SU-DHL-6 (cell line): ENCODE data around the gene SHFL.

ENCODE experiments used
- EZH2phosphoT487 ChIP-seq: fragments of 200-600 bp; sonication (generic), shearing (Covaris generic); conservative IDR thresholded peaks from 2 replicates; pipeline ENCODE4 v1.6.1; 2018; ENCODE audit warnings: mild to moderate bottlenecking, antibody characterized with exemption, low read length, moderate library complexity, mixed read lengths
- TF ChIP-seq, protein P1 (sequence below): fragments of 200-600 bp; sonication (generic); IDR thresholded peaks from one replicate; pipeline ENCODE4 v1.5.1; 2017; ENCODE audit warnings: antibody characterized with exemption, mild to moderate bottlenecking, low read length, moderate library complexity; ENCODE audit not compliant: insufficient read depth, poor library complexity, severe bottlenecking

DNA sequence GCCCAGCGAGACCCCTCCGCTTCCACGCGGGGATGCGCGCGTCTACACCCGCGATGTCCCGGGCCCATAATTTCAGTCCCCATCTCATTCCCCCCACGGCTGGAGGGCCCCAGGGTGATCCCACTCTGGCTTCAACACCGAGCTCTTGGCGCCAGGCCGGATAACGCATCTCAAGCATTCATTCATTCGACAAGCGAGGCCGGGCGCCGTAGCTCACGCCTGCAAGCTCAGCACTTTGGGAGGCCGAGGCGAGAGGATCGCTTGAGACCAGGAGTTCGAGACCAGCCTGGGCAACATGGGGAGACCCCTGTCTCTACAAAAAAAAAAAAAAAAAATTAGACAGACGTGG is 10.5 kb downstream of the SHFL start:
- TF ChIP-seq, protein P1, sequence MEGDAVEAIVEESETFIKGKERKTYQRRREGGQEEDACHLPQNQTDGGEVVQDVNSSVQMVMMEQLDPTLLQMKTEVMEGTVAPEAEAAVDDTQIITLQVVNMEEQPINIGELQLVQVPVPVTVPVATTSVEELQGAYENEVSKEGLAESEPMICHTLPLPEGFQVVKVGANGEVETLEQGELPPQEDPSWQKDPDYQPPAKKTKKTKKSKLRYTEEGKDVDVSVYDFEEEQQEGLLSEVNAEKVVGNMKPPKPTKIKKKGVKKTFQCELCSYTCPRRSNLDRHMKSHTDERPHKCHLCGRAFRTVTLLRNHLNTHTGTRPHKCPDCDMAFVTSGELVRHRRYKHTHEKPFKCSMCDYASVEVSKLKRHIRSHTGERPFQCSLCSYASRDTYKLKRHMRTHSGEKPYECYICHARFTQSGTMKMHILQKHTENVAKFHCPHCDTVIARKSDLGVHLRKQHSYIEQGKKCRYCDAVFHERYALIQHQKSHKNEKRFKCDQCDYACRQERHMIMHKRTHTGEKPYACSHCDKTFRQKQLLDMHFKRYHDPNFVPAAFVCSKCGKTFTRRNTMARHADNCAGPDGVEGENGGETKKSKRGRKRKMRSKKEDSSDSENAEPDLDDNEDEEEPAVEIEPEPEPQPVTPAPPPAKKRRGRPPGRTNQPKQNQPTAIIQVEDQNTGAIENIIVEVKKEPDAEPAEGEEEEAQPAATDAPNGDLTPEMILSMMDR: no peak
- TF ChIP-seq EZH2phosphoT487: no peak
